CD4-positive, alpha-beta T cell treated with Interleukin-1 beta for 1 hour (primary cell): Measurements from ENCODE around the gene CIRBP.

ENCODE experiments used
- DNase-seq, 2 donors: peaks; one replicate each; pipeline ENCODE4 v3.0.0-alpha.2; 2020 to 2022

Gene CIRBP

GRCh38 chr19:1270213-1270853, 1.2 kb downstream of the CIRBP start:
- DNase-seq: no peak

GRCh38 chr19:1270854-1271527, 1.9 kb downstream of the CIRBP start:
- no peak for DNase-seq

- no peak for DNase-seq
Observed at GRCh38 chr19:1271528-1272422, 2.6 kb downstream of the CIRBP start.

- DNase-seq: no peak
Observed at GRCh38 chr19:1272423-1273262, 3.5 kb downstream of the CIRBP start.

- no peak for DNase-seq
Observed at GRCh38 chr19:1273263-1274041, 4.3 kb downstream of the CIRBP start.

GRCh38 chr19:1274081-1274851, 5.1 kb downstream of the CIRBP start:
- DNase-seq: no peak

GRCh38 chr19:1274852-1275259, 5.7 kb downstream of the CIRBP start:
- DNase-seq: no peak

- DNase-seq: peak; percentile 96 to 97
Observed at GRCh38 chr19:1275260-1275975, 6.3 kb downstream of the CIRBP start, which contains the start of gene FAM174C. FAM174C (plus strand) TSS chr19:1275530; CDS start chr19:1275550, 20 bp downstream.

- no peak for DNase-seq
Observed at GRCh38 chr19:1275976-1276627, 7.0 kb downstream of the CIRBP start.

GRCh38 chr19:1276628-1277022, 7.5 kb downstream of the CIRBP start:
- no peak for DNase-seq

- no peak for DNase-seq
Observed at GRCh38 chr19:1277061-1277460, 7.9 kb downstream of the CIRBP start.

- no peak for DNase-seq
Observed at GRCh38 chr19:1278074-1278473, 8.9 kb downstream of the CIRBP start.

- no peak for DNase-seq
Observed at GRCh38 chr19:1278713-1279660, 9.9 kb downstream of the CIRBP start.

- DNase-seq: peak; percentile 82
Observed at GRCh38 chr19:1279782-1280341, 10.7 kb downstream of the CIRBP start.

GRCh38 chr19:1280636-1281568, 11.8 kb downstream of the CIRBP start:
- no peak for DNase-seq

GRCh38 chr19:1281569-1282287, 12.6 kb downstream of the CIRBP start:
- DNase-seq: no peak
